ENCODE data around the gene PPRC1. TPM values are rescaled to one million over a fixed set of nuclear protein-coding genes. Genes with fewer than 3 reads are reported as not detected.

The PPRC1 gene
- polyA plus RNA-seq, 1 donor from 2014 or later = 6.0 TPM

- Histone ChIP-seq H2AFZ (ENCODE audit: low read depth, low read length) (no peak overlapping the region), H3K9me3 (ENCODE audit: low read length) (no peaks in the 10 kb centered on the region), H3K4me2 (ENCODE audit: low read length) (no peak overlapping the region), H3K79me2 (replicated peaks; ENCODE audit: insufficient read depth, low read length) (peaks cover 4% of the 10 kb centered on the region), H3K9ac (ENCODE audit: low read length) (no peak overlapping the region), H3K27me3 (ENCODE audit: insufficient read depth, low read depth, low read length) (no peaks in the 10 kb centered on the region), H3K4me3 (ENCODE audit: low read length) (no peak overlapping the region), H3K27ac (ENCODE audit: low read length) (no peak overlapping the region), H4K20me1 (ENCODE audit: insufficient read depth) (no peaks in the 10 kb centered on the region), H3K9me2 (ENCODE audit: insufficient read depth, low read length) (no peaks in the 10 kb centered on the region), H3K36me3 (ENCODE audit: insufficient read depth, low read length) (no peaks in the 10 kb centered on the region), H3F3A (ENCODE audit: insufficient read depth, low read length, poor library complexity, severe bottlenecking) (no peaks in the 10 kb centered on the region)
- TF ChIP-seq CTCF (IDR thresholded peaks at IDR 0.05; ENCODE audit: poor library complexity, severe bottlenecking) (no peak), POLR2AphosphoS5 (IDR thresholded peaks at IDR 0.05) (no peak), SMC3 (conservative IDR thresholded peaks at IDR 0.05; ENCODE audit: poor library complexity) (no peak), EZH2 (IDR thresholded peaks at IDR 0.05; ENCODE audit: borderline replicate concordance, insufficient read depth, low read length, poor library complexity, severe bottlenecking) (no peak), TAF1 (IDR thresholded peaks at IDR 0.05; ENCODE audit: low read depth) (no peak), MXI1 (conservative IDR thresholded peaks at IDR 0.05; ENCODE audit: poor library complexity, severe bottlenecking) (no peak), REST (IDR thresholded peaks at IDR 0.05; ENCODE audit: borderline replicate concordance) (no peak), EP300 (conservative IDR thresholded peaks at IDR 0.05; ENCODE audit: poor library complexity, severe bottlenecking) (no peak), RAD21 (conservative IDR thresholded peaks at IDR 0.05) (no peak)
Observed at GRCh38 chr10:102159831-102160230, 27.0 kb downstream of the PPRC1 start.

GRCh38 chr10:102163342-102163989 is 30.6 kb downstream of the PPRC1 start:
- Histone ChIP-seq H3K4me2 (ENCODE audit: low read length) (no peak overlapping the region), H3K4me3 (ENCODE audit: low read length) (no peak overlapping the region)

More at GRCh38 chr10:102163342-102163989, 30.6 kb downstream of the PPRC1 start:
- H3K79me2 ChIP-seq (replicated peaks; ENCODE audit: insufficient read depth, low read length) = no peaks in the 10 kb centered on the region
- no peak overlapping the region for H3K27ac ChIP-seq (ENCODE audit: low read length)
- TF ChIP-seq EP300 (conservative IDR thresholded peaks at IDR 0.05; ENCODE audit: poor library complexity, severe bottlenecking) (no peak), RAD21 (conservative IDR thresholded peaks at IDR 0.05) (no peak), EZH2 (IDR thresholded peaks at IDR 0.05; ENCODE audit: borderline replicate concordance, insufficient read depth, low read length, poor library complexity, severe bottlenecking) (no peak), MXI1 (conservative IDR thresholded peaks at IDR 0.05; ENCODE audit: poor library complexity, severe bottlenecking) (no peak), POLR2AphosphoS5 (IDR thresholded peaks at IDR 0.05) (no peak)
- no peaks in the 10 kb centered on the region for H3K36me3 ChIP-seq (ENCODE audit: insufficient read depth, low read length)
- H2AFZ ChIP-seq (ENCODE audit: low read depth, low read length) = no peak overlapping the region
- no peaks in the 10 kb centered on the region for H3K27me3 ChIP-seq (ENCODE audit: insufficient read depth, low read depth, low read length)
- no peak overlapping the region for H3K9ac ChIP-seq (ENCODE audit: low read length)
- H4K20me1 ChIP-seq (ENCODE audit: insufficient read depth) = no peaks in the 10 kb centered on the region
- H3K9me3 ChIP-seq (ENCODE audit: low read length) = no peaks in the 10 kb centered on the region
- no peaks in the 10 kb centered on the region for H3F3A ChIP-seq (ENCODE audit: insufficient read depth, low read length, poor library complexity, severe bottlenecking)
- H3K9me2 ChIP-seq (ENCODE audit: insufficient read depth, low read length) = no peaks in the 10 kb centered on the region
